A549 treated with Mapracorat at 1 μM for 4 hours (cell line): Measurements from ENCODE around the gene ASNSD1. TPM values are rescaled to one million over a fixed set of nuclear protein-coding genes. Genes with fewer than 3 reads are reported as not detected.

Experiments used
- total RNA-seq: library from RNA; stranded (reverse); fragments of 200-300 nt; extraction: Qiagen RNA extraction; gene quantifications from 5 replicates; pipeline ENCODE4 v1.2.3, GENCODE V29; 2022

ASNSD1 gene
- total RNA-seq, result 31.1 to 35.5 TPM (median 35.0 TPM) in 5 replicates

DNA sequence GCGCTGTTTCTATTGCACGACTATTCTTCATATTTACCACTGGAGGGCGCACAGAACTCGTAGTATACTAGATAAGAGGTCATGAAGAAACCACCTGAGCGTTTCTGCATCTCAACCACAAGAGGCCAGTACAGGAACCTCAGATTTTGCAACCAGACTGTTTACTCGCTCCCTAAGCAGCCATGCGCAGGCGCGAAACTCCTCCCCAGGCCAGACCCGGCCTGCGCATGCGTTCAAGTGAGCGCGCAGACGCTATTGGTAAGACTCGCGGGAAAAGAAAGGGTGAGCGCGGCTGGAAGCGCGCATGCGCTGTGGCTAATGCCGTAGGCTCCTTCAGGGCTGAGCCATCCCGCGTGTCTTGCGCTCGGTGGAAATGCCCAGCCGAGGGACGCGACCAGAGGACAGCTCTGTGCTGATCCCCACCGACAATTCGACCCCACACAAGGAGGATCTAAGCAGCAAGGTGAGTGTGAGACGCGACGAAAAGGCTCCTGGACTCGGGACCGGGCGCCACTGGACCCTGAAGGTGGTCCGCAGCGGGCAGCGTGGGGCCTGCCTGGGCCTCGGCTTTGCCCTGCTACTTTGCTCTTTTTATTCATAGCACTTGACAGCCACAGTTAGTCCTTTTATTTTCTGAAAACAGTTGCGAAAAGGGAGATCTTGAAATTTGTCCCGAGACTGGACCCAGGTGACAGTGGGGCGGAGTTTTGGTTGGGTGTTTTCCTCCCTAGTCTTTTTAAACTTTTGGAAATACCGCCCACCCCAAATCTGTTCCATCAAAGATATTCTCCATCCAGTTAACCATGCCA is at the start of gene ASNSD1:
ASNSD1 (plus strand) TSS at position 312 of the 809 bp plus-strand sequence. CDS start 4,674 bp downstream, outside the sequence.

DNA sequence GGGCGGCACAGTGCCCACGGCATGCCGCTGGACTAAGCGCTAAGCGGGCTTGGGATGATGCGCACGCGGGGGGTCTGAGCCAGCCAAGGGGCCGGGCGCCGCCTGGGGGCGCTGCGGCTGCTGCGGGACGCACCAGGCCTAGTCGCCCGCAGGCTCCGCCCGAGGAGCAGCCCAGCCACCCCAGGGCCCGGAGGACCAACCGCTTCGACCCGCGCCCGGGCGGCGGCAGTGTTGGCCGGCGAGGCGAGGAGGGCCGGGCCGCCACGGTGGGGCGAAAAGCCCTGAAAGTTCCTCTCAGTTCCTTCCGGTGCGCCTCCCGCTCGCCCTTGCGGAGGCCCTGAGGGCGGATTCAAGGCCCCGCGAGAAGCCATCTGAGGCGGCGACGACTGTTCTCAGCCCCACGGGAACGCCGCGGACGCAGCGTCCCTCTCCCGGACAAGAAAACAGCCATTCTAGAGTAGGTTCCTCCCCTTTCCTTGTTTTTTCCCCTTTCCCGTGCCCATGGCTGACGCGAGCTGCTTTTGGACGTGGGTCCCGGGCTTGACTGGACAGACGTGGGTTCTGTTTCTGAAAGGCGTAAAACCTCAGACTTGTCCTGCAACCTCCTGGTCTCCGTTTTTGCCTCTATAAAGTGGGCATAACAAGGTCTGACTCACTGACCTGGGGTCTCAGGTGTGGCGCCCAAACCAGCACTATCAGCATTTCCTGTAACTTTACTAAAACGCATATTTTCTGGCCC is 13.3 kb downstream of the ASNSD1 start, which contains the start of gene ANKAR:
ANKAR (plus strand) TSS at position 297 of the 739 bp plus-strand sequence. CDS start 1,821 bp downstream, outside the sequence.

Other genes starting within 250 kb of the ASNSD1 start
- gene WDR75, start 220.0 kb upstream of the ASNSD1 start, total RNA-seq, result 34.1 to 59.3 TPM (median 38.7 TPM) in 5 replicates
- gene SLC40A1, start 80.7 kb upstream of the ASNSD1 start, total RNA-seq, result 1.8 to 2.1 TPM (median 2.0 TPM) in 5 replicates
- gene ANKAR, start 13.2 kb downstream of the ASNSD1 start, total RNA-seq, result 0.64 to 1.9 TPM (median 1.5 TPM) in 5 replicates
- gene OSGEPL1, start 101.3 kb downstream of the ASNSD1 start, total RNA-seq, result 3.5 to 4.7 TPM (median 4.2 TPM) in 5 replicates
- gene ORMDL1, start 122.9 kb downstream of the ASNSD1 start, total RNA-seq, result 38.4 to 47.5 TPM (median 43.3 TPM) in 5 replicates
- gene PMS1, start 123.0 kb downstream of the ASNSD1 start, total RNA-seq, result 6.5 to 8.7 TPM (median 7.1 TPM) in 5 replicates